Limb (tissue), 2 donors: ENCODE data around the gene MGLL.

Experiments
- DNase-seq, 2 donors: peaks; one replicate each; pipeline ENCODE4 v3.0.0-alpha.2; 2016; ENCODE audit errors: extremely low spot score in 2 of 2

The MGLL gene

DNA sequence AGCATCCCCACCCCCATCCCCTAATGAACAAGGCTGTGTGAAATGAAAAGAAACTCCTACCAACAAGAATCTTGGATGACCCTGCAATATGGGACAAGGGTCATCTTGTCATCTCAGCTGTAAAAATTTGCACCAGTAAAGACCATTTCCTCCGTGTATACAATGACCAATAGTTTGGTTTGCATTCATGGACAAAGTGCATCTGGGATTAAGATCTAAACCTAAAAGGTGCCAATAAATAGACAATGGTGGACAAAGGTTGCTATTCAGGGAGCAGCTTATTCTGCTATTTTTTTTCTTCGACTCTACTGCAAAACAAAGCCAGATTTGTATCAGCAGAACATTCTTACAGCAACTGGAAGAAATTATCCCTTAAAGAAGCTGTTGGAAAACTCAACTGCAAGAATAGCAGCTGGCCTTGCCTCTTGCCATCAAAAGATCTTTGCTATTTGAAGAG is 8.0 kb downstream of the MGLL start:
- DNase-seq, result no peak

DNA sequence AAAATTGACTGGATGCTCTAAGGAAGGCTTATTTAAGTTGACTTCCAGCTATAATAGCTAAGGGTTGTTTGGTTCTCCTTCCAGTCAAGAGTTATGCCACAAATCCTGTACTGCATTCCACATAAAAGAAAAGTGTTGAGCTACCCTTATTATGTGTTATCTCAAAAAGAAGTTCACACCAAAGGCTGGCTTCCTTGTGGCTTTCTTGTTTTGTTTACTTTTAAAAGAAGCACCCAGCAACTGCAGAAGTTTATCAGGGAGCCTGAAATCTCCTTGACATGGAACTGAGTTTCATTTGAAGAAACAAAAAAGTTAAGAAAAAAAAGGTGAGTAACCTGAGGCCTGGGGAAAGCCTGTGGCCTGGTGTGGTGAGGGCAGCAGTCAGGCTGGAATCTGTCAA is 10.2 kb downstream of the MGLL start:
- DNase-seq, result no peak

DNA sequence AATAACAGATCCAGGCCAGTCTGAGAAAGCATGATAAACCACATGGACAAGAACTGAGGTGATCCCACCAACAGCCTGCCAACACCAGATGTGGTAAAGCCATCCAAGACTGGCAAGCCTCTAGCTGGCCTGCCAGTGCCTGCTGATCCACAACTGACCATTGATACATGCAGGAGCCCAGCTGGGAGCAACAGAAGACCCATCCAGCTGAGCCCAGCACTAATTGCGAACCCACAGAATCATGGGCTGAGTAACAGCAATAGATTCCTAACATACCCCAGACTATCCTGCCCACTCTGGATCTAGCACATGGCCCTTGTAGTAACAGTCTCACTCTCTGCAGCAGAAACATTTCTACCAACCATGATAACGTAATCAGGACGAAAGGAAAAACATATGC is 10.6 kb downstream of the MGLL start:
- no peak for DNase-seq

GRCh38 chr3:127809611-127810010 is 12.7 kb downstream of the MGLL start:
- no peak for DNase-seq

DNA sequence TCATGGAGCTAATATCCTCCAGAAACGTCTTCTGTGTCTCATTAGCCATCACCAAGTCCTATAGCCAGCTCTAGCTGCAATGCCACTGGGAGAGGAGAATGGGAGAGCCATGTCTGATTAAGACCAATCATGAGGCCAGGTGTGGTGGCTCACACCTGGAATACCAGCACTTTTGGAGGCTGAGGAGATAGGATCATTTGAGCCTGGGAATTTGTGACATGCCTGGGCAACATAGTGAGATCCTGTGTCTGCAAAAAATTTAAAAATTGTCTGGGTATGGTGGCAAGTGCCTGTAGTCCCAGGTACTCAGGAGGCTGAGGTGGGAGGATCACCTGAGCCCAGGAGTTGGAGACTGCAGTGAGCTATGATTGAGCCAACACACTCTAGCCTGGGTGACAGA is 13.1 kb downstream of the MGLL start:
- no peak for DNase-seq

GRCh38 chr3:127808197-127808596 is 14.1 kb downstream of the MGLL start:
- no peak for DNase-seq

- no peak for DNase-seq
Observed at GRCh38 chr3:127805026-127805753, 17.1 kb downstream of the MGLL start.

DNA sequence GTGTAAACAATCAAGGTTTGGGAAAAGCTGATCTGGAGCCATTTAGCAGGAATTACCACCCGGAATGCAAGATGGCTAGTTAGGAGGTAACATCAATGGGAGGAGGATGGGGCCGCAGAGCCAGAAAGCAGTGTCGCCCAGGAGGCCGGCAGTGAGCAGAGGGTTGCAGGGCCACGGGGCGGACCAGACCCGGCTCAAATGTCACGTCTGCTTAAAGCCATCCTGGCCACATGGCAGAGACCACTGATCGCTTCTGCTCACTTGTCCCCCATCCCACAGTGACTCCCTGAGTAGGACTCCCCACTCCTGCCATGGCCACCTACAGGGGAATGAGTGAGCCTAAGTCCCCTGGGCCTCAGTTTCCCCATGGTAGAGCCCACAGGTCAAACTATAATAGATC is 18.2 kb downstream of the MGLL start:
- DNase-seq, result no peak

DNA sequence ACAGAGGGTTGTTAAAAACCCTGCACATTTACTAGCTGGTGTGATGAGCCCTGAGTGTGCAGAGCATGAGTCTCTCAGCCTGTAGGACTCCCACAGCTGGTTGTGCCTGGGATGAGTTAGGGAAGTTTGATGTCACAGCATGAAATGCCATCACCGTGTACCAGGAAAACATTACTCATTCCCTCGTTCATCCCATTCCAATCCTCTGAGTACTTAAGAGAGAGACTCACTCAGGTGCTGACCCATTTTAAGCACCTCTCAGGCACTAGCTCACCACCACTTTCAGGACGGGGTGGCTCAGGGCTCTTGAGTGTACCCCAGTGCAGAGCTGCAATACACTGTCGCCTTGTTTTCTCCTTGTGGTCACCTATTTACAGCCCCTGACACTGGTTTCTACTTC is 18.7 kb downstream of the MGLL start:
- no peak for DNase-seq

DNA sequence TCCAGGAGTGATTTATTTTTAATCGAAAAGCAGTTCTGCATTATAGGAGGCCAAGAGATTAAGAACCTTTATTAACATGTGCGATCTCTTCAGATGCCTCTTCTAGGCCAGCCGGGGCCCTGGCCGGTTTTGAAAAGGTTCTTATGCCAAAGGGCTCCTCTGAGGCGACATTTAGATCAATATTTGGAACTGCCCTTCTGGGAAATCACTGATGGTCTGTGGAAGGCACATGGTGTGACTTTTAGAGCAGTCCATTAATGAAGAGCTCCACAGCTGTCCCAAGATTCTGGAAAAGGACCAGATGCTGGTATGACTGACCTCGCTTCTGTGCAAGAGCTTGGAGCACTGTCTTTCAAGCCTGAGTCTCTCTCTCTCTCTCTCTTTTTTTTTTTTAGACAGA is 19.7 kb downstream of the MGLL start:
- no peak for DNase-seq

DNA sequence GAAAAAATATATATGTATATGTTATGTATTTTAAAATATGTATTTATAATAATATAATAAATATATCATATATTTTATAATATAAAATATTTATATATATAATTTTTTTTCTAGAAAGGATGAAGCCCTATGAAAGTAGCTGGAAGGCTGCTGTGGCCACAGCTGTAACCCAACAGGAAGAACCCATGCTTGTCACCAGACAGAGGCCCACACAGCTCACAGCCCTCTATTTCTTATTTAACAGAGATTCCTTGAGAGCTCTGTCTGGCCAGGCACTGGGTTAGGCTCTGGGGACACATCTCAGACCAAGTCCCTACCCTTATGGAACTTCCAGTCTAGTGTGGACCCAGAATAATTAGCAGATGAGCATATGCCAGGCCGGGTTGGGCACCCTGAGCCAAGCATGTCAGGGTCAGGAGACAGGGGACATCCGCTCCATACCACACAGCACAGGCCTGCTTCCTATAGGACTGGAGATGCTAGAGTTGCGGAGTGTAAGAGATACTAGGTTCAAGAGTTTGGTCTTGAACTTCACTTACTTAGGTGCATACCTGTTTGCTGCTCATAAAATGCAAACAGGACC is 20.5 kb downstream of the MGLL start:
- no peak for DNase-seq

DNA sequence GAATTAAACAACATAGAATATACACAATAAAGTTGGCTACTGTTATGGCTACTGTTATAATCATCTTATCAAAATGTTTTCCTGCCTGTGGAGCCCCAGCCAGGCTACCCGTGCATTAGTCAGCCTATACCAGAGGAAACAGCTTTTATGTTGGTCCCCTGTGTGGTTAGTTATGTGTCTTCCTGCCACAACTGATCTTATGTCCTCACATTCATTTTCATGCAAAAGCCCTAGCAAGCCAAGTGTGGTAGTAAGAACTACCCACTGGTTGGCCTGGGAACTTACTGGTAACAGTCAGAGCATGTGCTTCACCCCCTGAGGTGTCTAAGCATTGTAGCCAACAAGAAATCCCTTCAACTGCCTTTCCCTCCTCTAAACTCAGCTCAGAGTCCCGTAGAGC is 21.8 kb downstream of the MGLL start:
- DNase-seq, result no peak

DNA sequence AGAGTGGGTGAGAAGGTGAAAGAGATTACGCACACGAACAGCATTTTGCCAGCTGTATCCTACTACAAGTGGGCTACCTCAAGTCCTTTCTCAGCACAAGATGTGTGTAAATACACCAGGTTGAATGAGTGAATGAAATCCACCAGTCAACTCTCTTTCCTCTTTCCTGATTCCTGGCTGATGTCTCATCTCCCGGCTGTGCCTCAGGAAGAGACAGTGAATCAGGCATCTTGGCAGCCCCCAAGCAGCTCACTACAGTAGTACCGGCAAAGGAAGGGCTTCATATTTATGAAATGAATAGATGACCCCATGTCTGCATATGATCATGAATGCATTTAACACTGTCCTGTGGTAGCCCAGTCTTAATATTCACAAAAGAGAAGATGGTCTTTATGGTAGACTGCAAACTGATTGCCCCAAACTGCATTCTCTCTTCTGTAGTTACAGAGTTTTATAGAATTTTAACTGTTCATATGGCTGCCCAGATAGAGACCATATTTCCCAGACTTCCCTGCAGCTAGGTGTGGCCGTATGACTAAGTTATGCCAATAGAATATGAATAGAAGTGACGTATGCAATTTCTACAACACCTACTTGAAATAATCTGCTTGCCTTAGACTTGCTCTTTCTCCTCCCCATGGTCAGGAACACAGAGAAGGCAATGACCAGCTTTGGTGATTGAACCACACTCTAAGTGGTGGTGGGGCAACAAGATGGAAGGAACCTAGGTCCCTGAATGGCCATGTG is 22.7 kb downstream of the MGLL start:
- no peak for DNase-seq

DNA sequence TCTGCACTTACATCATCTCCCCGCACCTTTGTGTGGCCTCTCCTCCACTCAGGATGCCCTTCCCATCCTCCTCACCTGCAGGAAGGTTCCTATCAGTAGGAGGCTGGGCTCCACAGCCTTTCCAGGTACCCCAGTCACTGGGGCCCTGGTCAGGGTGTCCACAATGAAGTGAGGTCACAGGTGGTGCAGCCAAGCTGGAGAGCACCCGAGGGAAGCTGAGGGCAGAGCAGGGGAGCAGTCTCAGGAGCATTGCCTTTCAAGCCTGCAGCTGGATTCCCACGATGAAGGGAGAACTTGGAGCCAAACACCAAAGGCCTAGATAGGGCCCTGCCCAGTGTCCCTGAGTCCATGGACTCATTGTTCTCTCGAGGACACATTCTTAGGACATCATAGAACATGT is 23.6 kb downstream of the MGLL start:
- no peak for DNase-seq

- no peak for DNase-seq
Observed at GRCh38 chr3:127796831-127797150, 25.5 kb downstream of the MGLL start.

- no peak for DNase-seq
Observed at GRCh38 chr3:127796045-127796830, 26.1 kb downstream of the MGLL start.

GRCh38 chr3:127794972-127795371 is 27.3 kb downstream of the MGLL start:
- no peak for DNase-seq

DNA sequence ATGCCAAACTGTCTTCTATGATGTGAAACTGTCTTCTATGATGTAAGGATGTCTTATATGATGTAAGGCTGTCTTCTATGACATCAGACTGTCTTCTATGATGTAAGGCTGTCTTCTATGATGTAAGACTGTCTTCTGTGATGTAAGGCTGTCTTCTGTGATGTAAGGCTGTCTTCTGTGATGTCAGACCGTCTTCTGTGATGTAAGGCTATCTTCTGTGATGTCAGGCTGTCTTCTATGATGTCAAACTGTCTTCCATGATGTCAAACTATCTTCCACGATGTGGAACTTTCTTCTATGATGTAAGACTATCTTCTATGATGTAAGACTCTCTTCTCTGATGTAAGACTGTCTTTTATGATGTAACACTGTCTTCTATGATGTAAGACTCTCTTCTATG is 27.9 kb downstream of the MGLL start:
- no peak for DNase-seq

GRCh38 chr3:127792541-127793292 is 29.6 kb downstream of the MGLL start:
- DNase-seq, result peak; percentile 65 to 84

GRCh38 chr3:127791221-127791913 is 30.9 kb downstream of the MGLL start:
- DNase-seq, result peak in 1 of 2 donors; percentile 45

DNA sequence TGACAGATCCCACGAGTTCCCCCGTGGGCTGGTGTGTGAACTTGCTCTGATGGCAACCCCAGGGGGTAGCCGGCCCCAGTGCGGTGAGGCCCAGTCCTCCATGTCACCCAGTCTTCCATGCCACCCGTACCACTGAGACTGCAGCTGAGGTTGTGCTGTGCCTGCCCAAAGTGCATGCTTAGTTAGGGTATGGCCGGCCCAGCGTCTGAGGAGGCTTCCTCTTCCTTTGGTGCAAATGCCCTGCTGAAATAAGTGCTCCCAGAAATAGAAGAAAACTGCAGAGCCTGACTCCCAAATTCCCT is 31.5 kb downstream of the MGLL start:
- no peak for DNase-seq
